Thoracic aorta (tissue), 2 donors: ENCODE results near the gene LUM. TPM values are rescaled to one million over a fixed set of nuclear protein-coding genes. Genes with fewer than 3 reads are reported as not detected.
"Not testable (repeated sequence)": the region's sequence is repeated elsewhere in the genome, so short reads cannot be mapped to it uniquely, and the experiment has no call there.

Experiments used
- ATAC-seq: fragments of 150-250 bp; one replicate; pipeline ENCODE4 v1.8.0; 2017; ENCODE audit warnings: low read depth; ENCODE audit not compliant: insufficient number of reproducible peaks, low FRiP score
- DNase-seq: peaks from one replicate; pipeline ENCODE4 v3.0.0-alpha.2; 2020; ENCODE audit warnings: low spot score
- H3K27ac ChIP-seq, 2 donors: fragments of 200-600 bp; sonication (generic); 1 replicate in 1 of 2; 2 replicates in 1 of 2; pipeline ENCODE4 v1.5.1; 2016; ENCODE audit warnings: mild to moderate bottlenecking in 2 of 2, moderate library complexity in 2 of 2
- H3K27me3 ChIP-seq: fragments of 200-600 bp; sonication (generic); replicated peaks from 2 replicates; pipeline ENCODE4 v1.6.0; 2016; ENCODE audit warnings: mild to moderate bottlenecking; ENCODE audit not compliant: insufficient read depth
- H3K36me3 ChIP-seq: fragments of 200-600 bp; sonication (generic); one replicate; pipeline ENCODE4 v1.5.1; 2016
- H3K4me1 ChIP-seq, 2 donors: fragments of 200-600 bp; sonication (generic); 1 replicate in 1 of 2; 2 replicates in 1 of 2; pipeline versions ENCODE4 v1.5.1 to v1.6.0; 2016; ENCODE audit warnings: low read depth in 2 of 2, mild to moderate bottlenecking in 1 of 2; ENCODE audit not compliant: control insufficient read depth in 1 of 2
- H3K4me3 ChIP-seq: fragments of 200-600 bp; sonication (generic); 2 replicates; pipeline ENCODE4 v1.5.1; 2016; ENCODE audit warnings: mild to moderate bottlenecking
- H3K9me3 ChIP-seq: fragments of 200-600 bp; sonication (generic); 2 replicates; pipeline ENCODE4 v1.5.1; 2016
- total RNA-seq, 2 donors: library from RNA; depleted of rRNA; stranded (reverse); fragments of >200 nt; gene quantifications; one replicate each; pipeline versions ENCODE4 v1.1.0 to v1.2.3, GENCODE V29; 2016
- TF ChIP-seq, protein P1 (sequence below): fragments of 200-600 bp; sonication (generic); IDR thresholded peaks from one replicate; pipeline ENCODE4 v1.5.1; 2019; ENCODE audit warnings: antibody characterized with exemption

Gene LUM
- total RNA-seq, 2 donors from 2014 or later, result 138 to 257 TPM

DNA sequence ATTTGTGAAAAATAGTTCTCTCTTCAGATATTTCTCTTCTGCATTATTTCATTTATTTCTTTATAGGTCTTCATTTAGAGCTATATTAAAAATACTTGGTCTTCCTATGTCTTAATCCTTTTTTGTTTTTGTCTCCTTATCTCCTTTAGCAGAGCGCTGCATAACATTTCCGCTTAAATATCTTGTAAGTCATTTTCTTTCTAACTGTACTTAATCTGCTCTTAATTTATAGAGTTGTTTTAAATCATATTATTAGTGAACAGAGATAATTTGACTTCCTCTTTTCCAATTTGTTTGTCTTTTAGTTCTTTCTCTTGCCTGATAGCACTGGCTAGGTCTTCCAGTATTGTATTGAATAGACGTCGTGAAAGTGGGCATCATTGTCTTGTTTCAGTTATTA, 18.0 kb downstream of the LUM start:
- TF ChIP-seq, protein P1, sequence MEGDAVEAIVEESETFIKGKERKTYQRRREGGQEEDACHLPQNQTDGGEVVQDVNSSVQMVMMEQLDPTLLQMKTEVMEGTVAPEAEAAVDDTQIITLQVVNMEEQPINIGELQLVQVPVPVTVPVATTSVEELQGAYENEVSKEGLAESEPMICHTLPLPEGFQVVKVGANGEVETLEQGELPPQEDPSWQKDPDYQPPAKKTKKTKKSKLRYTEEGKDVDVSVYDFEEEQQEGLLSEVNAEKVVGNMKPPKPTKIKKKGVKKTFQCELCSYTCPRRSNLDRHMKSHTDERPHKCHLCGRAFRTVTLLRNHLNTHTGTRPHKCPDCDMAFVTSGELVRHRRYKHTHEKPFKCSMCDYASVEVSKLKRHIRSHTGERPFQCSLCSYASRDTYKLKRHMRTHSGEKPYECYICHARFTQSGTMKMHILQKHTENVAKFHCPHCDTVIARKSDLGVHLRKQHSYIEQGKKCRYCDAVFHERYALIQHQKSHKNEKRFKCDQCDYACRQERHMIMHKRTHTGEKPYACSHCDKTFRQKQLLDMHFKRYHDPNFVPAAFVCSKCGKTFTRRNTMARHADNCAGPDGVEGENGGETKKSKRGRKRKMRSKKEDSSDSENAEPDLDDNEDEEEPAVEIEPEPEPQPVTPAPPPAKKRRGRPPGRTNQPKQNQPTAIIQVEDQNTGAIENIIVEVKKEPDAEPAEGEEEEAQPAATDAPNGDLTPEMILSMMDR, result no peak
- no peak for ATAC-seq

DNA sequence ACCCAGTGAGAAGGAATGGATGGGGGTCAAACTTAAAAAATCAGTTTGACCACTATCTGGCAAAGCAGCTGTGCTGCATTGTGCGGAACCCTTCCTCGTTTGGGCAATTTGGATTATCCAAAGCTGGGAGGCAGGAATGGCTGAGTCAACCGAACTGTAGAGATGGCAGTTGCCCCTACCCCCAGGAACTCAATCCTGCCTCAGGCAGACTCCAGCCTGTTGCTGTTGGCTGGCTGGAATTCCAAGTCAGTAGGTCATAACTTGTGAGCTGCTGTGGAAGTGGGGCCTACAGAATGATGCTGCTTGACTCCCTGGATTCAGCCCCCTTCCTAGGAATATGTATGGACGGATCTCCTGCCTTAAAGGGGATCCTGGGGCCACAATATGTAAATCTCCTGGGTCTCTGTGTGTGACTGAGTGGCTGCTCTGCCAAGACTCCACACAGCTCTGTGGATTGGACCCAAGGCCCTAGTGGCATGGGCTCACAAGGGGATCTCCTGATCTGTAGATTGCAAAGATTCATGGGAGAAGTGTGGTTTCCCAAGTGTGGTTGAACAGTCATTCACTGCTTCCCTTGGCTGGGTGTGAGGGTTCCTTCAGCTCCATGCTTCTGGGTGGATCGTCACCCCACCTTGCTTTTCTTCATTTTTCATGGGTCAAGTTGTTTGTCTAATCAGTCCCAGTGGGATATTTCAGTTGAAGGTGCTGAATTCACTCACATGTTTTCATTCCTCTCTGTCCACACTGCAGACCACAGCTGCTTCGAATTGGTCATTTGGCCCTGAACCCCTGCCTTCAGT, 19.2 kb downstream of the LUM start:
- H3K9me3 ChIP-seq, result peaks cover 7% of the 10 kb centered on the region
- TF ChIP-seq, protein P1, result no peak

More for the DNA sequence above, 18.0 kb downstream of the LUM start:
- DNase-seq, result no peak
- Histone ChIP-seq H3K27me3 (no peaks in the 10 kb centered on the region), H3K4me3 (no peak overlapping the region), H3K27ac (no peak overlapping the region), H3K9me3 (peaks cover 7% of the 10 kb centered on the region), H3K36me3 (no peaks in the 10 kb centered on the region), H3K4me1 (peaks cover 0 to 2% of the 10 kb centered on the region in 2 donors)

DNA sequence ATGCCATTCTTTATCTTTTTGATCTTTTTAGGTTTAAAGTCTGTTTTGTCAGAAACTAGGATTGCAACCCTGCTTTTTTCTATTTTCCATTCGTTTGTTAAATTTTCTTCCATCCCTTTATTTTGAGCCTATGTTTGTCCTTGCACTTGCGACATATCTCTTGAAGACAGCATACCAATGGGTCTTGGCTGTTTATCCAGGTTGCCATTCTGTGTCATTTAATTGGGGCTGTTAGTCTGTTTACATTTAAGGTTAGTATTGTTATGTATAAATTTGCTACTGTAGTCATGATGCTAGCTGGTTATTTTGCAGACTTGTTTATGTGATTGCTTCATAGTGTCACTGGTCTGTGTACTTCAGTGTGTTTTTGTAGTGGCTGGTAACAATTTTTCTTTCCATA, 21.3 kb downstream of the LUM start:
- DNase-seq, H3K36me3 ChIP-seq, H3K27ac ChIP-seq, H3K4me3 ChIP-seq, H3K27me3 ChIP-seq, ATAC-seq, H3K4me1 ChIP-seq, H3K9me3 ChIP-seq: not testable (repeated sequence)

More for the DNA sequence above, 19.2 kb downstream of the LUM start:
- Histone ChIP-seq H3K4me3 (no peak overlapping the region), H3K27me3 (no peaks in the 10 kb centered on the region), H3K36me3 (no peaks in the 10 kb centered on the region), H3K4me1 (no peaks in the 10 kb centered on the region), H3K27ac (no peak overlapping the region)
- no peak for ATAC-seq
- DNase-seq, result no peak

DNA sequence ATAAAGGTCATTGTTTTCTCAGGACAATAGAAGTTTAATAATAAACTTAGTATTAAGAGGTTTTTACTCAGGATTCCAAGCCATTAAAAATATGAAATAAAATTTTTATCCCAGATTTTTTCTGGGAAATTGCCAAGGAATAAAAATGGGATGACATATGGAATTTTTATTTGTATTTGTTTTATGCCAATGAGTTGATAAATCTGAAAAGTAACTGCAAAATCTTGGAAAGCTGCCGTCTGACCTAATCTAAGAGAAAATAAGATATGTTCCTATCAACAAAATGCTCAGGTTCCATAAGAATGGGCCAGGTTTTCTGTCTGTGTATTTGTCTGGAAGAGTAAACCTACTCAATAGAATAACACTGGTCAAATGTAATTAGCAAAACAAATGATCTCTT, 31.3 kb downstream of the LUM start:
- H3K9me3 ChIP-seq, result no peaks in the 10 kb centered on the region
- ATAC-seq (no peak), DNase-seq (no peak)
- no peak overlapping the region for H3K27ac ChIP-seq
- no peak overlapping the region for H3K4me3 ChIP-seq
- no peaks in the 10 kb centered on the region for H3K27me3 ChIP-seq
- H3K36me3 ChIP-seq, result no peaks in the 10 kb centered on the region
- TF ChIP-seq, protein P1, result no peak
- H3K4me1 ChIP-seq, result peaks cover 0 to 20% of the 10 kb centered on the region in 2 donors

DNA sequence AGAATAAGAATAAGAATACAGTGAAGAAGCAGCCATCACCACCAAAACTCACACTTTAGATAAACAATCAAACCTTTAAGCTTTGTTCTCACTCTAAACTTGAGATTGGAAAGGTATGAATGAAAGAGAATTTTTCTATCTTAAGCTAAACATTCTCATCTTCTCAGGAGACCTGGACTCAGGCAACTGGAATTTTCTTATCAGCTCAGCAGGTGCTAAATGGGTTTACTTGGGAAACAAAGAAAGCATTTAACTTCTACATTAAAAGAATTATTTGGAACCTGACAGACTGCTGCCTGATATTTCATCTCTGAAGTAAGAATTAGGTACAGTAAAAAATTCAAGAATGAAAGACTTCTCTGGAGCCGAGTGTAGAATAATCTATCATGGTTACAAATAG, 32.8 kb downstream of the LUM start:
- Histone ChIP-seq H3K27me3 (no peaks in the 10 kb centered on the region), H3K36me3 (no peaks in the 10 kb centered on the region), H3K9me3 (no peaks in the 10 kb centered on the region), H3K27ac (no peak overlapping the region), H3K4me3 (no peak overlapping the region), H3K4me1 (peaks cover 6 to 35% of the 10 kb centered on the region in 2 donors)
- TF ChIP-seq, protein P1, result no peak
- ATAC-seq (no peak), DNase-seq (no peak)
